Glutamatergic neuron (in vitro differentiated cells): Measurements from ENCODE around the gene CCDC136. TPM values are rescaled to one million over a fixed set of nuclear protein-coding genes. Genes with fewer than 3 reads are reported as not detected.

Source experiments
- DNase-seq: peaks from one replicate; pipeline ENCODE4 v3.0.0; 2022
- H3K27ac Mint-ChIP-seq: one replicate; pipeline ENCODE4 v1.8.0; 2020; ENCODE audit warnings: mild to moderate bottlenecking, mixed read lengths, inconsistent platforms; ENCODE audit not compliant: unreplicated experiment
- H3K27me3 Mint-ChIP-seq: one replicate; pipeline ENCODE4 v1.8.0; 2020; ENCODE audit warnings: mild to moderate bottlenecking, moderate library complexity, mixed read lengths, inconsistent platforms; ENCODE audit not compliant: unreplicated experiment
- H3K36me3 Mint-ChIP-seq: one replicate; pipeline ENCODE4 v1.8.0; 2020; ENCODE audit warnings: mild to moderate bottlenecking, mixed read lengths, inconsistent platforms; ENCODE audit not compliant: unreplicated experiment
- H3K4me1 Mint-ChIP-seq: one replicate; pipeline ENCODE4 v1.8.0; 2020; ENCODE audit warnings: mild to moderate bottlenecking, low read depth, mixed read lengths, inconsistent platforms; ENCODE audit not compliant: unreplicated experiment
- H3K4me3 Mint-ChIP-seq: one replicate; pipeline ENCODE4 v1.8.0; 2020; ENCODE audit warnings: mild to moderate bottlenecking, mixed read lengths, inconsistent platforms; ENCODE audit not compliant: unreplicated experiment
- H3K9me3 Mint-ChIP-seq: one replicate; pipeline ENCODE4 v1.8.0; 2020; ENCODE audit warnings: mild to moderate bottlenecking, moderate library complexity, mixed read lengths, inconsistent platforms; ENCODE audit not compliant: unreplicated experiment
- CTCF ChIP-seq: fragments of 200-600 bp; sonication (generic); IDR thresholded peaks from one replicate; pipeline ENCODE4 v1.5.0; 2021; ENCODE audit not compliant: partially characterized antibody, unreplicated experiment
- total RNA-seq: library from RNA; stranded (reverse); fragmentation: NEBNext Ultra II Directional; extraction: Animal tissue kit (Norgen Biotek cat#: 25700); gene quantifications from one replicate; pipeline ENCODE4 v1.2.1, GENCODE V29; 2021; ENCODE audit not compliant: unreplicated experiment

The CCDC136 gene
- total RNA-seq, 1 donor from 2014 or later = 202 TPM

- peaks cover under 1% of the 10 kb centered on the region for H3K9me3 Mint-ChIP-seq
- no peaks in the 10 kb centered on the region for H3K36me3 Mint-ChIP-seq
- no peak for DNase-seq
- TF ChIP-seq CTCF = no peak
- no peak overlapping the region for H3K27ac Mint-ChIP-seq
- peaks cover 7% of the 10 kb centered on the region for H3K27me3 Mint-ChIP-seq
- peak overlapping the region; percentile 39 for H3K4me3 Mint-ChIP-seq
- peaks cover 1% of the 10 kb centered on the region for H3K4me1 Mint-ChIP-seq
These were observed 8.5 kb upstream of the CCDC136 start for GRCh38 chr7:128783143-128783861.

- peaks cover 5% of the 10 kb centered on the region for H3K9me3 Mint-ChIP-seq
- peaks cover 10% of the 10 kb centered on the region for H3K27me3 Mint-ChIP-seq
- no peak overlapping the region for H3K4me3 Mint-ChIP-seq
- peaks cover 4% of the 10 kb centered on the region for H3K4me1 Mint-ChIP-seq
- TF ChIP-seq CTCF = no peak
- no peak overlapping the region for H3K27ac Mint-ChIP-seq
- no peaks in the 10 kb centered on the region for H3K36me3 Mint-ChIP-seq
- no peak for DNase-seq
These were observed 6.0 kb upstream of the CCDC136 start for GRCh38 chr7:128785738-128786137.

GRCh38 chr7:128788446-128789412 is 3.0 kb upstream of the CCDC136 start:
- peaks cover 7% of the 10 kb centered on the region for H3K27me3 Mint-ChIP-seq
- peak overlapping the region; percentile 44 for H3K4me3 Mint-ChIP-seq
- no peaks in the 10 kb centered on the region for H3K36me3 Mint-ChIP-seq
- peaks cover 9% of the 10 kb centered on the region for H3K4me1 Mint-ChIP-seq
- no peak overlapping the region for H3K27ac Mint-ChIP-seq
- H3K9me3 Mint-ChIP-seq = peaks cover 6% of the 10 kb centered on the region
- TF ChIP-seq CTCF = no peak
- DNase-seq = no peak

- peaks cover 11% of the 10 kb centered on the region for H3K27me3 Mint-ChIP-seq
- peaks cover 11% of the 10 kb centered on the region for H3K4me1 Mint-ChIP-seq
- H3K27ac Mint-ChIP-seq = peak overlapping the region; percentile 48
- H3K4me3 Mint-ChIP-seq = peak overlapping the region; percentile 88
- peak; percentile 61 for DNase-seq
- peaks cover 6% of the 10 kb centered on the region for H3K9me3 Mint-ChIP-seq
- peaks cover 9% of the 10 kb centered on the region for H3K36me3 Mint-ChIP-seq
- TF ChIP-seq CTCF = no peak
These were observed 1.3 kb upstream of the CCDC136 start for GRCh38 chr7:128790315-128791041.
